GM23248 (cell line): ENCODE measurements around the gene METTL25B. TPM values are rescaled to one million over a fixed set of nuclear protein-coding genes. Genes with fewer than 3 reads are reported as not detected.
A peak's percentile ranks its signal among the peaks of the same experiment; 100 is the strongest.

Experiments
- DNase-seq: peaks from one replicate; pipeline ENCODE4 v3.0.0-alpha.2; 2015
- H2AFZ ChIP-seq: fragments of 200-600 bp; sonication (generic); 2 replicates; pipeline ENCODE4 v1.6.1; 2016; ENCODE audit warnings: antibody characterized with exemption
- H3F3A ChIP-seq: fragments of 200-600 bp; sonication (generic); 2 replicates; pipeline ENCODE4 v1.6.1; 2016; ENCODE audit warnings: mild to moderate bottlenecking, antibody characterized with exemption, mixed run types; ENCODE audit not compliant: insufficient read depth
- H3K27ac ChIP-seq: fragments of 200-600 bp; sonication (generic); 2 replicates; pipeline ENCODE4 v1.5.1; 2016; ENCODE audit warnings: mild to moderate bottlenecking
- H3K27me3 ChIP-seq: fragments of 200-600 bp; sonication (generic); replicated peaks from 2 replicates; pipeline ENCODE4 v1.6.1; 2016; ENCODE audit warnings: mild to moderate bottlenecking; ENCODE audit not compliant: insufficient read depth
- H3K36me3 ChIP-seq: fragments of 200-600 bp; sonication (generic); 2 replicates; pipeline ENCODE4 v1.6.1; 2016; ENCODE audit warnings: low read depth, mild to moderate bottlenecking
- H3K4me1 ChIP-seq: fragments of 200-600 bp; sonication (generic); 2 replicates; pipeline ENCODE4 v1.6.1; 2016; ENCODE audit warnings: mild to moderate bottlenecking; ENCODE audit not compliant: insufficient read depth
- H3K4me2 ChIP-seq: fragments of 200-600 bp; sonication (generic); one replicate; pipeline ENCODE4 v1.6.1; 2016; ENCODE audit warnings: mild to moderate bottlenecking; ENCODE audit not compliant: unreplicated experiment
- H3K4me3 ChIP-seq: fragments of 200-600 bp; sonication (generic); 2 replicates; pipeline ENCODE4 v1.5.1; 2016; ENCODE audit warnings: mild to moderate bottlenecking
- H3K79me2 ChIP-seq: fragments of 200-600 bp; sonication (generic); 2 replicates; pipeline ENCODE4 v1.6.1; 2016; ENCODE audit warnings: mild to moderate bottlenecking; ENCODE audit not compliant: insufficient read depth
- H3K9ac ChIP-seq: fragments of 200-600 bp; sonication (generic); 2 replicates; pipeline ENCODE4 v1.6.1; 2016; ENCODE audit warnings: mild to moderate bottlenecking
- H3K9me2 ChIP-seq: fragments of 200-600 bp; sonication (generic); 2 replicates; pipeline ENCODE4 v1.6.1; 2016; ENCODE audit warnings: mixed run types, mild to moderate bottlenecking, moderate library complexity; ENCODE audit not compliant: insufficient read depth
- H3K9me3 ChIP-seq: fragments of 200-600 bp; sonication (generic); one replicate; pipeline ENCODE4 v1.6.1; 2017; ENCODE audit warnings: low read depth
- H4K20me1 ChIP-seq: fragments of 200-600 bp; sonication (generic); 2 replicates; pipeline ENCODE4 v1.6.0; 2016; ENCODE audit not compliant: insufficient read depth
- EZH2 ChIP-seq: fragments of 200-600 bp; sonication (generic); IDR thresholded peaks from 2 replicates; pipeline ENCODE4 v1.6.1; 2018; ENCODE audit warnings: antibody characterized with exemption, mild to moderate bottlenecking; ENCODE audit not compliant: insufficient read depth, poor library complexity, severe bottlenecking
- EZH2phosphoT487 ChIP-seq: fragments of 200-600 bp; sonication (generic); IDR thresholded peaks from 2 replicates; pipeline ENCODE4 v1.6.1; 2018; ENCODE audit warnings: antibody characterized with exemption, moderate library complexity, mild to moderate bottlenecking, low read depth; ENCODE audit not compliant: insufficient read depth
- WGBS, 2 experiments: methylation state at CpG; one replicate each; pipeline ENCODE4 v1.1.6; 2015 to 2017; ENCODE audit warnings: low lambda C conversion rate in 2 of 2, low coverage in 1 of 2; ENCODE audit errors: missing lambda C conversion rate in 2 of 2; 5-methylcytosine and 5-hydroxymethylcytosine counted together
- in situ Hi-C: fragments of 300-500 bp; cut with MboI; formaldehyde crosslinking; loops from 2 replicates; pipeline ENCODE4 v1.15.0; 2020
- polyA plus RNA-seq: library from polyadenylated mRNA; unstranded; fragments of >200 nt; fragmentation: Nextera tagmentation; extraction: Ambion mirVana; gene quantifications from 2 replicates; pipeline ENCODE4 v1.2.1, GENCODE V29; 2016
- total RNA-seq: library from RNA; depleted of rRNA; stranded (reverse); fragments of >200 nt; shearing (Covaris generic); gene quantifications from 2 replicates; pipeline ENCODE4 v1.2.3, GENCODE V29; 2014; rRNA removed

Gene METTL25B
- total and polyA plus RNA-seq, 2 experiments from 2014 or later: 4.5 to 7.4 TPM

DNA sequence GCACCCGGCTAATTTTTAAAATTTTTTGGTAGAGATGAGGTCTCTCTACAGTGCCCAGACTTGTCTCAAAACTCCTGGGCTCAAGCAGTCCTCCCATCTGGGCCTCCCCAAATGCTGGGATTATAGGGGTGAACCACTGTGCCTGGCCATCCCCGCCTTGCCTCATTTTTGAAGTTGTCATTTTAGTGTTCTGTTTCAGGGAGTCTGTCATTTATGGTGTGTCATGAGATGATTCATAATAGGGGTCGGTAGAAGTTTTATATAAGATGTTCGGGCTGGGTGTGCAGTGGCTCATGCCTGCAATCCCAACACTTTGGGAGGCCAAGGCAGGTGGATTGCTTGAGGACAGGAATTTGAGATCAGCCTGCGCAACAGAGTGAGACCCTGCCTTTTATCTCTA, 47.5 kb downstream of the METTL25B start:
- Histone ChIP-seq H3K36me3 (peaks cover 8% of the 10 kb centered on the region; the same call in 1 of the 2 replicates), H2AFZ (no peak overlapping the region), H3K4me2 (no peak overlapping the region), H3K9me3 (no peaks in the 10 kb centered on the region), H3K9ac (no peak overlapping the region), H3K4me1 (peaks cover 19% of the 10 kb centered on the region), H3K27me3 (no peaks in the 10 kb centered on the region), H3K4me3 (no peak overlapping the region), H3K79me2 (peaks cover 98% of the 10 kb centered on the region), H4K20me1 (peaks cover 16% of the 10 kb centered on the region), H3K27ac (no peak overlapping the region), H3K9me2 (no peaks in the 10 kb centered on the region), H3F3A (peaks cover 9% of the 10 kb centered on the region; the same call in 1 of the 2 replicates)
- in situ Hi-C loops: no loop called here
- TF ChIP-seq EZH2phosphoT487 (no peak), EZH2 (no peak)
- no peak for DNase-seq
- 77 to 78% methylated on average over 5 of the region's 5 CpGs for WGBS, 2 experiments

DNA sequence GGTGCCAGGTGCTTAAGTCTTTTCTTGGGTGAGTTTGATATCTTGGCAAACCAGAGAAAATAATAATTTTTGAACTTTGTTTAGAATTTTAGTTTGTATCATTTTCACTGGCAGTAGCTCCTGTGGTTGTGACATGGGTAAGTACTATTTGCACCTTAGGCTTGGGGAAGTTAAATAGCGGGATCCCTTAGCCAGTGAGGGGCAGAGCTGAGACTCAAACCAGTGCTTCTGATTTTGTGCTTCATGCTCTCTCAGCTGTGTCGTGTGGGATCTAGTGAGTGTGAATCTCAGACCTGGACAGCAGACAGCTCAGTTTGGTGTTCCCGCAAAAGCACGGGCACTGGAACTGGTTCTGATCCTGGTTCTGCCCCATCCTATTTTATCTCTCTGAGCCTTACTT, 48.7 kb downstream of the METTL25B start:
- in situ Hi-C loops: no loop called here
- Histone ChIP-seq H3K27ac (no peak overlapping the region), H4K20me1 (peaks cover 24% of the 10 kb centered on the region)

DNA sequence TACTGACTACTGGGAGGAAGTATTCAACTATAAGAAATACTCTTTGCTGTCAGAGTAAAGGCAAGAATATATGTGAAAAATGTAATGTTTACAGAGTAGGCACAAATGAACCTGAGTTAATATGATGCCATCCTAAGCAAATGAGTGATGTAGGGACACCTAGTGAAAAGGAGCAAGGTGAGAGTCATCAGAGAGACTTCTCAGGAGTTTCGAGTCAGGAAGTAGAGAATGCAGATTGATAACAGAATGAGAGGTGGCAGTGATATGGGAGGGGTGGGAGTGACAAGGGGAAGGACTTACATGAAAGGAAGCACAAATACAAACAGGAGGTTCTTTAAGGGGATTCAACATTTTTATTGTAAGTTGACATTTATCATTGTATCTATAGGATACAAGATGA, 49.3 kb downstream of the METTL25B start:
- H3K36me3 ChIP-seq: 0 out of 2 replicates have a peak, but pooled peaks cover 5% of the 10 kb centered on the region
- peaks cover 32% of the 10 kb centered on the region for H3K4me1 ChIP-seq
- H3F3A ChIP-seq: peaks cover 26% of the 10 kb centered on the region
- H3K4me2 ChIP-seq: no peak overlapping the region
- in situ Hi-C loops: no loop called here
- H2AFZ ChIP-seq: no peak overlapping the region
- 27 to 50% methylated on average over 1 of the region's 1 CpG for WGBS, 2 experiments
- no peak overlapping the region for H3K4me3 ChIP-seq
- no peaks in the 10 kb centered on the region for H3K27me3 ChIP-seq
- H4K20me1 ChIP-seq: peaks cover 31% of the 10 kb centered on the region
- H3K79me2 ChIP-seq: peaks cover 98% of the 10 kb centered on the region
- H3K9me2 ChIP-seq: no peaks in the 10 kb centered on the region
- no peak for DNase-seq
- H3K9ac ChIP-seq: no peak overlapping the region
- no peak overlapping the region for H3K27ac ChIP-seq
- H3K9me3 ChIP-seq: no peaks in the 10 kb centered on the region
- TF ChIP-seq EZH2phosphoT487 (no peak), EZH2 (no peak)

More for the DNA sequence above, 48.7 kb downstream of the METTL25B start:
- Histone ChIP-seq H3K36me3 (peaks cover 8% of the 10 kb centered on the region; the same call in 1 of the 2 replicates), H3K9me3 (no peaks in the 10 kb centered on the region), H3K4me1 (peaks cover 29% of the 10 kb centered on the region), H3K27me3 (no peaks in the 10 kb centered on the region), H3K4me2 (no peak overlapping the region), H3K79me2 (peaks cover 98% of the 10 kb centered on the region), H2AFZ (no peak overlapping the region), H3K9me2 (no peaks in the 10 kb centered on the region), H3K4me3 (no peak overlapping the region), H3F3A (peaks cover 20% of the 10 kb centered on the region), H3K9ac (no peak overlapping the region)
- 35 to 41% methylated on average over 4 of the region's 4 CpGs for WGBS, 2 experiments
- TF ChIP-seq EZH2: no peak
- TF ChIP-seq EZH2phosphoT487: no peak
- DNase-seq: no peak

DNA sequence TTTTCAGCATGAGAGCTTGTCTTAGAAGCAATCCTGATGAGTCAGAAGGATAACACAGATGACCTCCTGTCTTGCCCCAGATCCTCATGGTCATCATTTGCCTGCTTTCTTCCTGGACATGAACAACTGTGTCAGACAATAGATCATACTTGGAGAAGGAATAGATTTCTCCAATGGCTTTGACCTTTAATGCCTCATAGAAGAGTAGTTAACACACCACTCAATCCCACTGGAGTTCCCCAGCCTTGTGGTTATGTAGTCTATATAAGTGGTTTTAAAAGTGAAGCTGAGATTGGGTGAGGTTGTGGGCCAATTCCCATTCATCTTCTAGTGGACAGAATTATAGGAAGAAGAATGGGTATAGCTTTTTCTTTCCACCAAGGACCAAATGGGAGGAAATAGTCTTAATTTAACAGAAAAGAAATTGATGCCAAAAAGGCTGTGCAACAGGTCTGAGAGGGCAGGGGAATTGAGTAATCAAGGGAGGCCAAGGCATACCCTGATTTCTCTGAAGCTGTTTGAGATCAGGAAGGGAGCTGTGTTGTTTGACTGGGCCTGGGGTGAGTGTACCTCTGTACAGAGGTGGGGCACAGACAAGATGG, 53.4 kb downstream of the METTL25B start:
- Histone ChIP-seq H3K4me2 (no peak overlapping the region), H3K4me1 (peaks cover 25% of the 10 kb centered on the region), H3K9me3 (no peaks in the 10 kb centered on the region), H3F3A (peaks cover 18% of the 10 kb centered on the region), H3K4me3 (no peak overlapping the region), H3K9me2 (no peaks in the 10 kb centered on the region), H3K36me3 (peaks cover 8% of the 10 kb centered on the region; the same call in 1 of the 2 replicates), H3K79me2 (peaks cover 96% of the 10 kb centered on the region), H3K9ac (no peak overlapping the region), H3K27me3 (no peaks in the 10 kb centered on the region), H4K20me1 (peaks cover 25% of the 10 kb centered on the region; the same call in 1 of the 2 replicates), H3K27ac (peak overlapping the region; percentile 16), H2AFZ (no peak overlapping the region)
- DNase-seq: peak; percentile 52
- in situ Hi-C loops: no loop called here
- TF ChIP-seq EZH2 (no peak), EZH2phosphoT487 (no peak)

DNA sequence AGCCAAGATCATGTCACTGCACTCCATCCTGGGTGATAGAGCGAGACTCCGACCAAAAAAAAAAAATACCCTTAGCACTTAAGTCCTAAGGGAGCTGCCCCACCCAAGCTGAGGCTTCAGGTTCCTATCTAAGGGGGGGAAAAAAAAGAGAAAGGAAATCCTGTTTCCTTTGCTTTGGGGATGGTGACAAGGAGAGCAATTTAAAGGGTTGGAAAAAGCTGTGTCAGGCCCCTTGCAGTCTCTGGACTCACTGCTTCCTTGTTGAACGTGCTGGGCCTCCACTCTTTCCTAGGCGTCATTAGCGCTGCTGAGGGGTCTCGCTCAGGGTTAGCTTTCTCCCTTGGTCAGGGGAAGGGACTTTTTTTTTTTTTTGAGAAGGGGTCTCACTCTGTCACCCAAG, 57.2 kb downstream of the METTL25B start:
- Histone ChIP-seq H3K36me3 (peaks cover 9% of the 10 kb centered on the region; the same call in 1 of the 2 replicates), H3K27me3 (no peaks in the 10 kb centered on the region), H3K79me2 (peaks cover 92% of the 10 kb centered on the region), H4K20me1 (peaks cover 20% of the 10 kb centered on the region; the same call in 1 of the 2 replicates), H3K27ac (no peak overlapping the region), H3K4me2 (no peak overlapping the region), H3K9me2 (no peaks in the 10 kb centered on the region), H3F3A (peaks cover 18% of the 10 kb centered on the region), H3K4me1 (peaks cover 15% of the 10 kb centered on the region), H3K9ac (no peak overlapping the region), H2AFZ (no peak overlapping the region), H3K4me3 (no peak overlapping the region), H3K9me3 (no peaks in the 10 kb centered on the region)
- DNase-seq: no peak
- no peak for TF ChIP-seq EZH2
- TF ChIP-seq EZH2phosphoT487: no peak
- in situ Hi-C loops: no loop called here
- 89 to 95% methylated on average over 6 of the region's 6 CpGs for WGBS, 2 experiments

Other genes with a start within 250 kb of the METTL25B start
- 22.3 and 23.6 TPM in 2 replicates for gene MEF2D, start 227.7 kb upstream of the METTL25B start, total RNA-seq
- gene MEF2D, start 227.7 kb upstream of the METTL25B start, polyA plus RNA-seq: 32.1 and 34.1 TPM in 2 replicates
- gene IQGAP3, start 155.9 kb upstream of the METTL25B start, total RNA-seq: 12.5 and 14.7 TPM in 2 replicates
- 5.5 and 5.6 TPM in 2 replicates for gene IQGAP3, start 155.9 kb upstream of the METTL25B start, polyA plus RNA-seq
- gene TTC24, start 148.7 kb upstream of the METTL25B start, total RNA-seq: not detected in 2 replicates
- gene TTC24, start 148.7 kb upstream of the METTL25B start, polyA plus RNA-seq: not detected in 2 replicates
- gene NAXE, start 136.7 kb upstream of the METTL25B start, total RNA-seq: 51.2 and 68.7 TPM in 2 replicates
- gene NAXE, start 136.7 kb upstream of the METTL25B start, polyA plus RNA-seq: 86.2 and 87.4 TPM in 2 replicates
- 9.5 and 12.5 TPM in 2 replicates for gene GPATCH4, start 127.0 kb upstream of the METTL25B start, total RNA-seq
- gene GPATCH4, start 127.0 kb upstream of the METTL25B start, polyA plus RNA-seq: 43.0 and 46.6 TPM in 2 replicates
- gene HAPLN2, start 109.1 kb upstream of the METTL25B start, total RNA-seq: not detected in 2 replicates
- not detected in 2 replicates for gene HAPLN2, start 109.1 kb upstream of the METTL25B start, polyA plus RNA-seq
- gene BCAN, start 86.4 kb upstream of the METTL25B start, total RNA-seq: not detected in 2 replicates
- gene BCAN, start 86.4 kb upstream of the METTL25B start, polyA plus RNA-seq: not detected in 2 replicates
- 15.0 and 23.0 TPM in 2 replicates for gene NES, start 51.1 kb upstream of the METTL25B start, total RNA-seq
- 2.2 TPM in 2 replicates for gene NES, start 51.1 kb upstream of the METTL25B start, polyA plus RNA-seq
- 23.3 and 38.8 TPM in 2 replicates for gene CRABP2, start 22.9 kb upstream of the METTL25B start, total RNA-seq
- gene CRABP2, start 22.9 kb upstream of the METTL25B start, polyA plus RNA-seq: 64.1 and 68.6 TPM in 2 replicates
- gene ISG20L2, start 297 bp downstream of the METTL25B start, total RNA-seq: 10.4 TPM in 2 replicates
- gene ISG20L2, start 297 bp downstream of the METTL25B start, polyA plus RNA-seq: 17.8 and 21.5 TPM in 2 replicates
- 49.2 and 55.7 TPM in 2 replicates for gene MRPL24, start 12.6 kb downstream of the METTL25B start, total RNA-seq
- gene MRPL24, start 12.6 kb downstream of the METTL25B start, polyA plus RNA-seq: 91.4 and 93.7 TPM in 2 replicates
- gene HDGF, start 23.2 kb downstream of the METTL25B start, total RNA-seq: 184 and 185 TPM in 2 replicates
- 95.4 and 131 TPM in 2 replicates for gene HDGF, start 23.2 kb downstream of the METTL25B start, polyA plus RNA-seq
- gene PRCC, start 39.1 kb downstream of the METTL25B start, total RNA-seq: 32.4 and 43.6 TPM in 2 replicates
- gene PRCC, start 39.1 kb downstream of the METTL25B start, polyA plus RNA-seq: 57.0 and 62.4 TPM in 2 replicates
- not detected in 2 replicates for gene SH2D2A, start 88.4 kb downstream of the METTL25B start, total RNA-seq
- gene SH2D2A, start 88.4 kb downstream of the METTL25B start, polyA plus RNA-seq: 0.43 and 0.96 TPM in 2 replicates
- not detected in 2 replicates for gene INSRR, start 130.6 kb downstream of the METTL25B start, total RNA-seq
- gene INSRR, start 130.6 kb downstream of the METTL25B start, polyA plus RNA-seq: 0.09 TPM in 1 of 2 replicates, not detected in the other
- gene NTRK1, start 132.4 kb downstream of the METTL25B start, total RNA-seq: 0.11 TPM in 1 of 2 replicates, not detected in the other
- 0.08 and 0.09 TPM in 2 replicates for gene NTRK1, start 132.4 kb downstream of the METTL25B start, polyA plus RNA-seq
- 1.0 and 2.2 TPM in 2 replicates for gene PEAR1, start 165.2 kb downstream of the METTL25B start, total RNA-seq
- 0.71 and 1.2 TPM in 2 replicates for gene PEAR1, start 165.2 kb downstream of the METTL25B start, polyA plus RNA-seq
- 0.32 TPM in 1 of 2 replicates, not detected in the other for gene LRRC71, start 192.2 kb downstream of the METTL25B start, total RNA-seq
- not detected in 2 replicates for gene LRRC71, start 192.2 kb downstream of the METTL25B start, polyA plus RNA-seq